GM12801 (cell line): ENCODE measurements around the gene DNALI1.

ENCODE experiments used
- TF ChIP-seq, protein P1 (sequence below): IDR thresholded peaks from one replicate; pipeline ENCODE4 v1.5.1; 2011; ENCODE audit warnings: control low read depth; ENCODE audit not compliant: insufficient read length; ENCODE audit errors: extremely low read depth

The DNALI1 gene

DNA sequence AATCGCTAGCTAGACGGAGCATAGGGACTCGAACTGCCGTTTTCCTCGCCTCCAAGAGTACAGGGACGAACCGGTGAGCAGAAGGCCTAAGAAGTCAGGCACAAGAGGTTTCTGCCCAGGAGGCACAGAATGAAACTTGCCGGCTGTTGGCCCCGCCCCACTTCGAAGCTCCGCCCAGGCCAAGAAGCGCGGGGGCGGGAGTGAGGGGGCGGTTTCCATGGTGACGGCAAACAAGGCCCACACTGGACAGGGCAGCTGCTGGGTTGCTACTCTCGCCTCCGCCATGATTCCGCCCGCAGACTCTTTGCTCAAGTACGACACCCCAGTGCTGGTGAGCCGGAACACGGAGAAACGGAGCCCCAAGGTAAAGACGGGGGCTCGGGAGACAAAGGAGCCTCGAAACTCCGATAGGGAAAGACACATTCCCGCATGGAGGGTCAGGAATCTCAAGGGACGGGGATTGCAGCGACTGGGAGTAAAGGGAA is at the start of gene DNALI1:
Gene DNALI1 (plus strand): TSS at position 229 of the 485 bp plus-strand sequence. CDS start 55 bp downstream, at position 284.
- TF ChIP-seq, protein P1, sequence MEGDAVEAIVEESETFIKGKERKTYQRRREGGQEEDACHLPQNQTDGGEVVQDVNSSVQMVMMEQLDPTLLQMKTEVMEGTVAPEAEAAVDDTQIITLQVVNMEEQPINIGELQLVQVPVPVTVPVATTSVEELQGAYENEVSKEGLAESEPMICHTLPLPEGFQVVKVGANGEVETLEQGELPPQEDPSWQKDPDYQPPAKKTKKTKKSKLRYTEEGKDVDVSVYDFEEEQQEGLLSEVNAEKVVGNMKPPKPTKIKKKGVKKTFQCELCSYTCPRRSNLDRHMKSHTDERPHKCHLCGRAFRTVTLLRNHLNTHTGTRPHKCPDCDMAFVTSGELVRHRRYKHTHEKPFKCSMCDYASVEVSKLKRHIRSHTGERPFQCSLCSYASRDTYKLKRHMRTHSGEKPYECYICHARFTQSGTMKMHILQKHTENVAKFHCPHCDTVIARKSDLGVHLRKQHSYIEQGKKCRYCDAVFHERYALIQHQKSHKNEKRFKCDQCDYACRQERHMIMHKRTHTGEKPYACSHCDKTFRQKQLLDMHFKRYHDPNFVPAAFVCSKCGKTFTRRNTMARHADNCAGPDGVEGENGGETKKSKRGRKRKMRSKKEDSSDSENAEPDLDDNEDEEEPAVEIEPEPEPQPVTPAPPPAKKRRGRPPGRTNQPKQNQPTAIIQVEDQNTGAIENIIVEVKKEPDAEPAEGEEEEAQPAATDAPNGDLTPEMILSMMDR = no peak

DNA sequence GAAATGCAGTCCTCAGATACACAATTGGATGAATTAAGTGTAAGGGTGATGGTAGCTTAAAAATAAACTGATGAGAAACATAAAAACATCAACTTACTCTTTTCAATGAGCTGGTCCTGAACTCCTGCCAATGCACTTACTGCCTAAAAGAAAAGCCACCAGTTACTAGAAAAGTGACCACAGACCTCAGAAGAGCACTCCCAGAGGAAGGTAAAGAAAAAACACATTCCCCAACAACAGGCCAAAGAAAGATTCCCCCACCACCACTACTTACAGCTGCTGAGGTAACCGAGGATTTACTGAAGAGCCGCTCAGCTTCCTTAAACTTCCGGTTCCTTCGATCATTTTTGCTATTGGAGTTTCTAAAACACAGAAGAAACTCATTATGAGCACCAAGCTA is 47.6 kb upstream of the DNALI1 start:
- TF ChIP-seq, protein P1 = no peak

DNA sequence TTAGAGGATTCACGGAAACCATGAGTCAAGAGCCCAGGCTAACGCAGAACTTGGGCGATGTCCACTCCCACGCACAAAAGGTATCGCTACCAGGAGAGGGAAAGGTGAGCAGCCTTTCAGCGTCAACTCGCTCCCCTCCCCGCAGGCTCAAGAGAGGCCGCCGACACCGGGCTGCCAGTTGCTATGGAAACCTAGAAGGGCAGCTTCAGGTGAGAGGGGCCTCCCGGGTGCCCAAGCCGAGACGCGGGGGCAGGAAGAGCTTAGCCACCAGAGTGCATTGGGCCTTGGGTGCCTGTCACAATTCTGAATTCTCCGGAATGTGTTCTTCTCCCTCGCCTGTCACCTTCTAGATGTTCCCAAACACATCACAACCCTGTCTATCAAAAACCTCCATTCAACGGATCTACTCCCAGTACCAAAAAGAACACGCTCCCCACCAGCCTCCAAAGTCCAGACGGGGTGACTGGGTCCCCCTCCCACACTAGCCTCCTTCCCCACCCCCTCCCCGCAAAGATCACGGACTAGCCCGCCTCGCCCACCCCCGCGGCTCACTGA is 42.9 kb upstream of the DNALI1 start:
- TF ChIP-seq, protein P1 = no peak

DNA sequence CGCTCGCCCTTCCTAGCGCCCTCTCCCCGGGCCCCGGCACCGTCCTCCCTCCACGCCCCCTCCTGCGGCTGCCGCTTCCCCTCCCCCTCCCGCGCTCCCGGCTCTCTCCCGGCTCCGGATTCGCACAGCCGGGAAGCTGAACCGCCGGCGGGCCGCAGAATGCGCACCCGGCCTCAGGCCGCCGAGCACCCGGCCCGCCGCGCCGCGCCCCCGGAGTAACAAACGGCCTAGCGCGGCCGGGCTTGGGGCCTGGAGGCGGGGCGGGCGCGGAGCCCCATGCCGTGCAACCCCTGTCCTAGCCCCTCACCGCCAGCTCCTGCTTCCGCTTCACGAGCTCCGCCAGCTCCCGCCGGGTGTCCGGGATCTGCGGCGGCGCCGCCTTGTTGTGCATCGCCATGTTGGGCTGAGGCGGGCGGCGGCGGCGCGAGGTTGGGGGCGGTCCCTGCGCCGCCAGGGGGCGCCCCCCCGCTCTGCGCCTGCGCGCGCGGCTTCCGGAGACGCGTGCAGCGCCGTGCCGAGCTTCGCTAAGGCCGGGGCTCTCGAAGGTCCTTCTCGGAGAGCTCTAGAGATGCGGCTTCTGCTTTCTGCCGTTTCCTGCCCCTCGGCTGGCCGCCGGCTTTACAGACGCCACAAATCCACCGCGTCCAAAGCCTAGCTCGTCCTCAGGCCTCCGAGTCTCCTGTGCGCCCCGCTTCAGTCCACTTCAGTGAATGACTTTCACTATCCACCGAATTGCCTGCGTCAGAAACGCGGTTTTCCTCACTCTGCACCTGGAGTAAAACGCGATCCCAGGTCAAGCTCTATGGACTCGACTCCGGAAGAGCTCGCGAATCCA is 42.2 kb upstream of the DNALI1 start, which contains the start of gene MEAF6:
Gene MEAF6 (minus strand): TSS at position 417 of the 835 bp plus-strand sequence. CDS start 20 bp downstream, at position 397.
- TF ChIP-seq, protein P1 = no peak

DNA sequence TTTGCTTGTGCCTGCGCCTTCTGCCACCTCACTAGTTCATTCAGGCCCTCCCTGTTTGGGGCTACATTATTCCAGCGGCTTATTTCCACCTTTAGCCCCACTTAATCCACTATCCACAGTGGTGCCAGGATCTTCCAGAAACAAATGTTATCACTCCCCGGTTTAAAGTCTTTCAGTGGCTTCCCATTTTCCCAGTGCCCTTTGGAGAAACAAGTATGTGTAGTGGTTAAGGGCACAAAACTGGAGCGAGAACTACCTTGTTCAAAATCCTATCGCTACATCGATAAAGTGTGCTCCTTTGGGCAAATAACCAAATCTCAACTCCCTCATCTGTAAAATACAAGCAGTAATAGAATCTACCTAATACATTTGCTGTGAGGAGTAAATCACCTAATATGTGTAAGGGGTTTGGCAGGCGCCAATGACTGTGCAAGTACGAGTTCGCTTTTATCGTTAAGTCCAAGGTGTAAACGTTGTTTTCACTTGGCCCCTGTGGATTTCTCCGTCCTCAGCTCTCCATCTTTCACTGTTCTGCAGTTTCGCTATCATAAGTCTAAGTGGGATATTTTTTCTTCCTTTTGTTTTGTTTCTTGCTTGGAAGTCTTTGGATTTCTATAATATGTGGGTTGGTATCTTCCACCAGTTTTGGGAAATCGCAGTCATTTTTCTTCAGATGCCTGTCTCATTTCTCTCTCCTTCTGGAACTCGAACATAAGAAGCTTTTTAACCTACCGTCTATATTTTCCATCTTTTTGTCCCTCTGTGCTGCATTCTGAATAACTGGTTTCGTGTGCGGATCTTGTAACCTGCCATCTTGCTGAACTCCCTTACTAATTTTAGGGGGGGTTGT is 41.3 kb upstream of the DNALI1 start:
- TF ChIP-seq, protein P1 = no peak

DNA sequence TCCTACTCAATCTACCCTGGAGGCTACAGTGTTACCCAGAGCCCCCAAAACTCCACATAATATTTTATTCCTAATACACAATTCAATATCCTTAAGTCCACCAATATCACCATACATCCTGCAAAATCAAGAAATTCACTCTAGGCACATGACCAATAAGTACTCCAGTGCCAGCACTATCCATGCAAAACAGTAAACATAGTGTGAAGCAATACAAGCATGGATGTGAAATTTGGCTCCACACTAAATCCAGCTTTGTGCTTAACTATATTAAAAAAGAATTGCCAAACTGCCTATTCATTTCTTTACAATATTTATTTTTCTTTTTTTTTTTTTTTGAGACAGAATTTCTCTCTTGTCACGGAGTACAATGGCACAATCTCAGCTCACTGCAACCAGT is 39.2 kb upstream of the DNALI1 start:
- TF ChIP-seq, protein P1 = no peak

DNA sequence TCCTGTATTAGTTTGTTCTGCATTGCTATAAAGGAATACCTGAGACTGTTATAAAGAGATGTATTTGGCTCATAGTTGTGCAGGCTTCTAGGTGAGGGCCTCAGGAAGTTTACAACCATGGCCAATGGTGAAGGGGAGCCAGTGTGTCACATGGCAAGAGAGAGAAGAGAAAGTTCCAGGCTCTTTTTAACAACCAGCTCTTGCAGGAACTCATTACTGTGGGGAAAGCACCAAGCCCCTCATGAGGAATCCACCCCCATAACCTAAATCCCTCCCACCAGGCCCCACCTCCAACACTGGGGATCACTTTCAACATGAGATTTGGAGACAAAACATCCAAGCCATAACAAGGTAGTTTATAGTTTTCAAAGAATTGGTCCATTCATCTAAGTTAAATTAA is 37.1 kb upstream of the DNALI1 start:
- TF ChIP-seq, protein P1 = no peak
